Measurements from ENCODE around the gene KLHL21. TPM values are rescaled to one million over a fixed set of nuclear protein-coding genes. Genes with fewer than 3 reads are reported as not detected.

KLHL21 gene
- total RNA-seq, 2 experiments from 2014 or later = 17.9 to 18.1 TPM

GRCh38 chr1:6577831-6578525, 24.7 kb downstream of the KLHL21 start:
- intact Hi-C loops (cut with micrococcal nuclease) = no loop called here

GRCh38 chr1:6574818-6575217, 27.9 kb downstream of the KLHL21 start:
- DNase-seq (no peak), ATAC-seq (no peak)
- H3K9me3 Mint-ChIP-seq = no peaks in the 10 kb centered on the region
- H3K27me3 Mint-ChIP-seq = no peaks in the 10 kb centered on the region
- H3K36me3 Mint-ChIP-seq (ENCODE audit: low read depth) = no peaks in the 10 kb centered on the region
- intact Hi-C loops (cut with micrococcal nuclease) = no loop called here
- CTCF ChIA-PET = interaction anchor here (3.4 kb wide), 1 partner anchor 20 kb away, joined by 10 read pairs; the partner anchor contains the start of genes NOL9 and TAS1R1
- H3K4me1 Mint-ChIP-seq (ENCODE audit: low read depth) = peaks cover 10% of the 10 kb centered on the region
- no peak for TF ChIP-seq CTCF (IDR thresholded peaks at IDR 0.05)
- POLR2A ChIA-PET = no interaction called here
- no peak overlapping the region for H3K4me3 Mint-ChIP-seq
- H3K27ac Mint-ChIP-seq = no peak overlapping the region

More at GRCh38 chr1:6577831-6578525, 24.7 kb downstream of the KLHL21 start:
- H3K36me3 Mint-ChIP-seq (ENCODE audit: low read depth) = peaks cover 7% of the 10 kb centered on the region
- no peak overlapping the region for H3K27ac Mint-ChIP-seq
- CTCF ChIA-PET = interaction anchor here (4.1 kb wide), 1 partner anchor 23 kb away, joined by 22 read pairs; the partner anchor contains the start of genes NOL9 and TAS1R1
- POLR2A ChIA-PET = interaction anchor here (1.0 to 6.3 kb wide), 4 partner anchors 24 to 185 kb away, joined by 3 to 59 read pairs (median 4); partner anchors contain the start of genes ACOT7, KLHL21 and NOL9
- no peaks in the 10 kb centered on the region for H3K27me3 Mint-ChIP-seq
- DNase-seq (no peak), ATAC-seq (no peak)
- no peaks in the 10 kb centered on the region for H3K9me3 Mint-ChIP-seq
- H3K4me3 Mint-ChIP-seq = no peak overlapping the region
- peaks cover 25% of the 10 kb centered on the region for H3K4me1 Mint-ChIP-seq (ENCODE audit: low read depth)
- no peak for TF ChIP-seq CTCF (IDR thresholded peaks at IDR 0.05)

- ATAC-seq (no peak), DNase-seq (no peak)
- H3K27ac Mint-ChIP-seq = no peak overlapping the region
- peaks cover 5% of the 10 kb centered on the region for H3K4me1 Mint-ChIP-seq (ENCODE audit: low read depth)
- no peaks in the 10 kb centered on the region for H3K36me3 Mint-ChIP-seq (ENCODE audit: low read depth)
- H3K27me3 Mint-ChIP-seq = no peaks in the 10 kb centered on the region
- no peak for TF ChIP-seq CTCF (IDR thresholded peaks at IDR 0.05)
- POLR2A ChIA-PET = no interaction called here
- H3K9me3 Mint-ChIP-seq = no peaks in the 10 kb centered on the region
- H3K4me3 Mint-ChIP-seq = no peak overlapping the region
- intact Hi-C loops (cut with micrococcal nuclease) = no loop called here
- CTCF ChIA-PET = interaction anchor here (3.4 kb wide), 1 partner anchor 19 kb away, joined by 10 read pairs; the partner anchor contains the start of genes NOL9 and TAS1R1
These were observed 28.5 kb downstream of the KLHL21 start for GRCh38 chr1:6574025-6574620.

- H3K27me3 Mint-ChIP-seq = no peaks in the 10 kb centered on the region
- ChIA-PET CTCF (no interaction called here), POLR2A (interaction anchor here (1.3 kb wide), 1 partner anchor 13 kb away, joined by 3 read pairs; no protein-coding TSS in a partner anchor)
- no peak overlapping the region for H3K4me3 Mint-ChIP-seq
- H3K4me1 Mint-ChIP-seq (ENCODE audit: low read depth) = peaks cover 5% of the 10 kb centered on the region
- H3K36me3 Mint-ChIP-seq (ENCODE audit: low read depth) = no peaks in the 10 kb centered on the region
- no peak for DNase-seq
- peak overlapping the region; percentile 52 for H3K27ac Mint-ChIP-seq
- TF ChIP-seq CTCF (IDR thresholded peaks at IDR 0.05) = no peak
- intact Hi-C loops (cut with micrococcal nuclease) = no loop called here
- no peak for ATAC-seq
- H3K9me3 Mint-ChIP-seq = no peaks in the 10 kb centered on the region
These were observed 29.9 kb downstream of the KLHL21 start for GRCh38 chr1:6572653-6573383.
